ENCODE results near the gene TMEM232.

The TMEM232 gene

DNA sequence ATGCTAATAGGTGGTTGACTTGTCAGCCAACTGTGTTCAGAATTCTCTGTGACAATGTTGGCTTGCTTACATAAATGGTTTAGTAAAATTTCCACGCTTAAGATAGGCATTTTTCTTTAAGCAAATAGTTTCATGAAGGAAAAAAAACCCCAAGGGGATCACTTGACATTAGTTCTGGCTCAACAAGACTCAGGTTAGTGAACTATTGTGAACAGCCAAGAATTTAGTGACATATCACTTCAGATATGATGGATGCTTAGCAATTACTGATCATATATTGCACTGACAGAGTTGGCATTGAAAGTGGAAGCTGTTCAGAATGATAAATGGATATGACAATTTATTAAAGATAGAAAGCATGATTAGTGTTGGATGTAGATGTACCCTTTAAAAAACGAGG lies 218.5 kb downstream of the TMEM232 start:
- DNase-seq: no peak

DNA sequence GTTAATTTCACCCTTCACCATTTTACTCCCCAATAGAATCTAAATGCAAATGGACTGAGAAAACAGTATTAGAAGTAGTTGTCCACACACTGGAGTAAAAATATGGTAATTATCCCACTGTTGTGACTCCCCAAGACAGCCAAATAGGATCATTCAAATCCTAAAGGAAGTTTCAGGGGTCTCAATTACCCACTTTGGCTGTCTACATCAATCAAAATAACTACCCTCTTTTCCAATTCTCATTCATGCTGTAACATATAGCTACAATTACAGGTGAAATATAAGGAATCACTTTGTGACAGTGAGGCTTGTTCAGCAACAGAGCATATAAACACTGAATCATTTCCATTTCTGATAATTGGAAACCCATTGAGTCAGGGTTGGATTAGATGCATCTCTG lies 220.1 kb downstream of the TMEM232 start:
- DNase-seq: no peak

DNA sequence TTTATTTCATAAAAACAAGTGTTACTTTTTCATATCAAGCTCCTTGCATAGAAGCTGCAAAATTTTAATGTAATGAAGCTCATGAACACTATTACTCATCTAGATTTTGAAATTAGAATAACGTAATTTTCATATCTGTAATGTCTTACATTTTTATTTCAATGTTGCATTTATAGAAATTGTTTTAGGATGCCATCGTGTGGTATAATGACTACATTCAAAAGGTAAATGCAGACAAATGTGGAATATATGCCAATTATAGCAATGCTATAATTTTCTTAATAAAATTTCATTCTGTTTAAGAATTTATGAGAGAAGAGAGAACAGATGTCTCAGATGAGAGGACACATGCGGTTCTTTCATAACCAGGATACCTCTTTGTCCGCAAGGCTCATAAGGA lies 230.2 kb downstream of the TMEM232 start:
- DNase-seq: no peak

- no peak for DNase-seq
These were observed 234.0 kb downstream of the TMEM232 start for GRCh38 chr5:110492446-110492845.

GRCh38 chr5:110478895-110479294 lies 247.6 kb downstream of the TMEM232 start:
- DNase-seq: no peak

DNA sequence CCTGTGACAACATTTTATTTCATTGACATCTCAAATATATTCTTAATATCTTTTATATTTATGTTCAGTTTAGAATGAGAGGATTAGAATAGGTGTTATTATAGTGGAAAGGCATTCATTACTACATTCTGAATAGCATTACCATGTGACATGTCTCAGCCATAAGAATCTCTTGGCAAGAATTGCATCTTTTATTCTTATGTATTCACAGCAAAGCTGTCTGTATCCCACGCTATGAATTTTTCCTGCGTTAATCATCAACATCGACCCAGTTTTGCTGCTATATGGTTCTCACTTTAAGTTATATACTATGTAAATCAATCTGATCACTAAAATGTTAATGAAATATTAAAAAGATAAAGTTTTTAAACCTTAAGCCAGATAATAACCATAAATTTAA lies 248.6 kb downstream of the TMEM232 start:
- DNase-seq: no peak

GRCh38 chr5:110476164-110476563 lies 250.3 kb downstream of the TMEM232 start:
- no peak for DNase-seq

DNA sequence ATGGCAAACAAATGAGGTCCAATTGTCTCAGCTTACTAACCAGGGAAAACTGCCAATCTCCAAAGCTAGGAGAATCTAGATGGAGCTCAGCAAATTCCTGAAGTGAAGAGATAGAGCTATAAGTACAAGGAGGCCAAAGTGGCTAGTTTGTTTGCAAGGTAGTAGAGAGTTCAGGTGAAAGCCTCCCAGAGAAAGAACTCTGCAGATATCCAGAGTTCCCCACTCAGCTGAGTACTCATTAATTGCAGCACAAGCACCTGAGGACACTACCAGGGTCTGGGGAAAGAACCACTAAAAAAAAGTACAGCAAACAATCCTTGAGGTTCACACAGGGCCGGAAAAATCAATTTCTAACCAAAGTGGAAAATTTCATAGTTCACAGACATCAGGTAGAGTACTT lies 250.9 kb downstream of the TMEM232 start:
- DNase-seq: no peak

- no peak for DNase-seq
These were observed 257.0 kb downstream of the TMEM232 start for GRCh38 chr5:110469486-110469885.

DNA sequence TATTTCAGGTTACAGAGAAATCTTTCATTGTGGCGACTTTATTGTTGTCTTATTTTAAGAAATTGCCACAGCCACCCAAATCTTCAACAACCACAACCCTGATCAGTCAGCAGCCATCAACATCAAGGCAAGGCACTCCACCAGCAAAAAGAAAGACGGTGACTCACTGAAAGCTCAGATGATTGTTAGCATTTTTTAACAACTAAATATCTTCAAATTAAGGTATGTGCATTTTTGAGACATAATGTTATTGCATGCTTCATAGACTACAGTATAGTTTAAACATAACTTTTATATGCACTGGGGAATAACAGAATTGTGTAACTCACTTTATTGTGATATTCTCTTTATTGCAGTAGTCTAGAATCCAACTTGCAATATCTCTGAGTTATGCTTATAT lies 263.4 kb downstream of the TMEM232 start:
- no peak for DNase-seq

GRCh38 chr5:110460837-110461236 lies 265.6 kb downstream of the TMEM232 start:
- DNase-seq: no peak

- no peak for DNase-seq
These were observed 268.2 kb downstream of the TMEM232 start for GRCh38 chr5:110458313-110458712.

DNA sequence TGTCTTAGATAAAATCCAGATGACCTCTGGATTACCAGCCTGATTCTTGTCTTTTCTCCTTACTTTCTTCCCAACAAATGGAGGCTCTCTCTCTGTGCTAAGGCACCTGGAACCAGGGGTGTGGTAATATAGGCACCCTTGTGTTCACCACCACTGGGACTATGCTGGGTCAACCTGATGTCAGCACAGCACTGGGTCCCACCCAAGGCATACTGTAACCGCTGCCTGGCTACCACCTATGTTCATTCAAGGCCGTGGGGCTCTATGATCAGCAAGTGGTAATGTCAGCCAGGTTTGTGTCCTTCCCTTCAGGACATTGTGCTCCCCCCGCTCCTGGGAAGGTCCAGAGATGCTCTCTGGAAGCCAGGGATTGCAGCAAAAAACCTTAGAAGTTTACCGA lies 283.6 kb downstream of the TMEM232 start:
- no peak for DNase-seq

- no peak for DNase-seq
These were observed 285.4 kb downstream of the TMEM232 start for GRCh38 chr5:110441035-110441434.

GRCh38 chr5:110440058-110440457 lies 286.4 kb downstream of the TMEM232 start:
- no peak for DNase-seq

- DNase-seq: no peak
These were observed 287.2 kb downstream of the TMEM232 start for GRCh38 chr5:110439296-110439695.

DNA sequence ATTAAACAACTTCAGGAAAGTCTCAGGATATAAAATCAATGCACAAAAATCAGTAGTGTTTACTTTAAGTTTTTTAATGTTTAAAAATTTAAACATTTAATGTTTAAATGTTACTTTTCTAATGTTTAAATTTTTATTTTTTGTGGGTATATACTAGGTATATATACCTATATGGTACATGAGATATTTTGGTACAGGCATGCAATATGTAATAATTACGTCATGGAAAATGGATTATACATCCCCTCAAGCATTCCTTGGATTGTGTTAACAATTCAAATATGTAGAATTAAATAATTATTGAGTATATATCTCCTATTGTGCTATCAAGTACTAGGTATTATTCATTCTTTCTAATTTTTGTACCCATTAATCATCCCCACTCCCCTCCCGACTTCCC lies 291.3 kb downstream of the TMEM232 start:
- DNase-seq: no peak

GRCh38 chr5:110431603-110432002 lies 294.9 kb downstream of the TMEM232 start:
- no peak for DNase-seq

DNA sequence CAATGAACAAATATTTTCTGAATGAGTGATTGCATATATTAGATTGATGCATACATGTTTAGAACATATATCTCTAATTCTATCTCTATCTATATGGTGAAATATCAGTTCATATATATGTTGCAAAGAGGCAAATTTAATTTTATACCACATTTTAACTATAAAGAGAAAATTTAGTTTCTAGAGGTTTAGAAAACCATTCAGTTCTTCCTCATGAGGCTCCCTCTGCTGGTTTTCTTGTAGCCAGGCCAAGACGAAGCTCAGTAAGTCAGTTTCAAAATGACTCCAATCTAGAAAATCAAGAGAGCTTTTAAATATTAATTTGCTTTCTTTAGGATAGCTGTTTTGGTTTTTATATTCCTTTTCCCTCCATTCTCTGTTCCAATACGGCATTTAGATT lies 312.1 kb downstream of the TMEM232 start:
- DNase-seq: no peak

- no peak for DNase-seq
These were observed 312.6 kb downstream of the TMEM232 start for GRCh38 chr5:110413856-110414255.

- DNase-seq: no peak
These were observed 316.9 kb downstream of the TMEM232 start for GRCh38 chr5:110409571-110409970.

GRCh38 chr5:110402562-110402961 lies 323.9 kb downstream of the TMEM232 start:
- no peak for DNase-seq

DNA sequence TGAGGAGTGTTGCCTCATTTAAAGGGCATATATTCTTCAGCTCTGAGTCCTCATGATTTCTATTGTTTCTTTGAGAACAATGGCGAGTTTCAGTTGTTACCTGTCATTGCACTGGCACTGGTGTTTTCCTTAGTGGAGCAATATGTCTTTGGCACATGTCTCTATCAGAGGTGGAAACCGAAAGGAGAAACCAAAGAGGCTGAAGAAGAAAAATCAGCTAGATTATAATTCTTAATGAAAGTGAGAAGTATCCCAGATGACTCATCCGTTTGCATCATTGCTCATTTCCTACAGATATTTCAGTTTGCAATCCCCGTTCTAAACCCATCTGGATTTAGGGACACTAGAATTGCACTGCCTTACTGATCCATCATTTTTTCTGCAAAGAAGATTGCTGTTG lies 324.6 kb downstream of the TMEM232 start:
- no peak for DNase-seq

GRCh38 chr5:110398951-110399350 lies 327.5 kb downstream of the TMEM232 start:
- no peak for DNase-seq

- DNase-seq: no peak
These were observed 329.2 kb downstream of the TMEM232 start for GRCh38 chr5:110397281-110397680.

DNA sequence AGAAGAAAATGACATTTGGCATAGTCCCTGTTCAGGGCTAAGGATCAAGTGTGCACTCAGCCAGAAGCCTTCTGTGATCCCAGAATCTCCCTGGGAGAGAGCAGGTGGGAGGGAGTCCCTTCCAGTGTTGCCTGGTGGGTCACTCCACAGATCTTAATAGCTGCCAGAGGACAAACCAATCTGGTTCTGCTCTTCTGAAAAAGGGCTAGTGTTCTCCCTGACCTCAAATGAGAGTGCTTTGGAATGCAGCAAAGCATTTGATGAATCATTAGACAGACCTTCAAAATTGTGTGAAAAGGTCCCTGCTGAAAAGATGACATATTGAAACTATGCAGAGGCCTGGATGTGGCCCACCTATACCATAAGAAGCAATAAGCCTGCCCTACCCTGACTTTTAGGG lies 339.7 kb downstream of the TMEM232 start:
- DNase-seq: no peak
